ENCODE measurements around the gene FAM117B.
A peak's percentile ranks its signal among the peaks of the same experiment; 100 is the strongest.

The FAM117B gene

DNA sequence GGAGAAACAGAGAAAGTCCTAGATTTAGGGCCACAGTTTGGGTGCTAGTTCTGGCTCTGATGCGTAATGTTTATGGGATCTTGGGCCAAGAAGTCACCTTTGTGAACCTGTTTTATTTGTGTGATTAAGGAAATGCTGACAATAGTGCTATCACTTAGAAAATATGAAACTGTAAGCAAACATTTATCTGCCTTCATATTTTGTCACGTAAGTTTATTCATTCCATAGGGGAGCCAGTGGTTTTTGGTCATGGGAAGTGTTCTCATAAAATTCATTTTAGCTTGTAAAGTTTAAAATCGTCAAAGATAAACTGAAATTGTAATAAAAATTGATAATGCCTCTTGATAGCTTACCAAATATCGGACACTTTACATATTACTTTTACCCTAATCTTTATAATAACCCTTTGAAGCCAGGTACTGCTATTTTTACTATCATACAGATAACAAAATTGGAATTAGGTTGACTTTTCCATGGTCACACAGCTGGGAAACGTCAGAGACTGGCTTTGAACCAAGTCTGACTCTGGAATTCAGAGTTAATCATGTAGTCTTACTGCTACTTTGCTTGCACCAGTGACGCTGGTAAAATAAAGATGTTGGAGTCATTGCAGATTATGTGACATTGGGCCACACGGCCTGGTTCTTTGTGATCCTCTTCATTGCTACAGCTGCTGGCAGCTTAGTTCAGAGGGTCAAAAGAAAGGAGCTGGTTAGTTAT, 137.1 kb downstream of the FAM117B start:
- no peak overlapping the region for H3K4me3 ChIP-seq (ENCODE audit: low read depth, low read length)
- H3K36me3 ChIP-seq (replicated peaks): no peaks in the 10 kb centered on the region
- in situ Hi-C loops (cut with HindIII; ENCODE audit: low pct_ligation_motif_present, low sequenced_read_pairs): no loop called here
- TF ChIP-seq, protein P1, sequence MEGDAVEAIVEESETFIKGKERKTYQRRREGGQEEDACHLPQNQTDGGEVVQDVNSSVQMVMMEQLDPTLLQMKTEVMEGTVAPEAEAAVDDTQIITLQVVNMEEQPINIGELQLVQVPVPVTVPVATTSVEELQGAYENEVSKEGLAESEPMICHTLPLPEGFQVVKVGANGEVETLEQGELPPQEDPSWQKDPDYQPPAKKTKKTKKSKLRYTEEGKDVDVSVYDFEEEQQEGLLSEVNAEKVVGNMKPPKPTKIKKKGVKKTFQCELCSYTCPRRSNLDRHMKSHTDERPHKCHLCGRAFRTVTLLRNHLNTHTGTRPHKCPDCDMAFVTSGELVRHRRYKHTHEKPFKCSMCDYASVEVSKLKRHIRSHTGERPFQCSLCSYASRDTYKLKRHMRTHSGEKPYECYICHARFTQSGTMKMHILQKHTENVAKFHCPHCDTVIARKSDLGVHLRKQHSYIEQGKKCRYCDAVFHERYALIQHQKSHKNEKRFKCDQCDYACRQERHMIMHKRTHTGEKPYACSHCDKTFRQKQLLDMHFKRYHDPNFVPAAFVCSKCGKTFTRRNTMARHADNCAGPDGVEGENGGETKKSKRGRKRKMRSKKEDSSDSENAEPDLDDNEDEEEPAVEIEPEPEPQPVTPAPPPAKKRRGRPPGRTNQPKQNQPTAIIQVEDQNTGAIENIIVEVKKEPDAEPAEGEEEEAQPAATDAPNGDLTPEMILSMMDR (IDR thresholded peaks at IDR 0.05; ENCODE audit: low read depth, low read length, missing control alignments): no peak
- no peak for DNase-seq
- H3K27ac ChIP-seq: no peak overlapping the region
- no peaks in the 10 kb centered on the region for H3K27me3 ChIP-seq (replicated peaks)

DNA sequence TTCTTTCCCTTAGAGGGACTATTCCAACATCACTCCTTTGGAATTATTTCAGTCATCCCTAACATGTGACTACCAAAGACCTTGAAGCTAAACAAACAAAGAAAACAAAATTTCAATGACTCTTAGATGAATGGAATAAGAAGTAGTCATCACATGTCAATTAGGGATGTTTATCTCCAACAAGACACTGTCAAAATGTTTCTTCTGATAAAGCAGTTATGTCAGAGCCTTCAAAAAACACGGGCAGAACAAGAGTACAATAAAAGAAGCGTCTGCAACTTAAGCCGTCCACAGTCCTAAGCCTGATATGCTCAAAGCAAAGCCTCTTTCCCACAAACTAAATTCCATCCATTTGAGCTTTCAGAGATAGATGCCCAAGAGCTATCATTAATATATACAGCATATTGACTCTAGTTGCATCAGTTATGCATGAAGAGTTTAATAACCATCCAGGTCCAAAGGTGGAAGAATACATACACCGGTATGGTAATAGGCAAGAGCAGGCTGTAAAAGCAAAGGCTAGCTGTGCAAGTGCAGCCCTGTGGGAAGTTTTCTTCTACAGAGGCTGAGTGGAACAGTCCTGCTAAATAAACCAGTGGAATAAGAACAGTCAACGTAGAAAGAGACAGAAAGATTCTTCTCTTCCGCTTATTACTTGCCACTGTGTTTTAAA, 138.7 kb downstream of the FAM117B start:
- no peak overlapping the region for H3K4me3 ChIP-seq (ENCODE audit: low read depth, low read length)
- H3K27ac ChIP-seq: no peak overlapping the region
- in situ Hi-C loops (cut with HindIII; ENCODE audit: low pct_ligation_motif_present, low sequenced_read_pairs): no loop called here
- H3K27me3 ChIP-seq (replicated peaks): no peaks in the 10 kb centered on the region
- H3K36me3 ChIP-seq (replicated peaks): no peaks in the 10 kb centered on the region
- TF ChIP-seq, protein P1 (IDR thresholded peaks at IDR 0.05; ENCODE audit: low read depth, low read length, missing control alignments): no peak
- DNase-seq: no peak

DNA sequence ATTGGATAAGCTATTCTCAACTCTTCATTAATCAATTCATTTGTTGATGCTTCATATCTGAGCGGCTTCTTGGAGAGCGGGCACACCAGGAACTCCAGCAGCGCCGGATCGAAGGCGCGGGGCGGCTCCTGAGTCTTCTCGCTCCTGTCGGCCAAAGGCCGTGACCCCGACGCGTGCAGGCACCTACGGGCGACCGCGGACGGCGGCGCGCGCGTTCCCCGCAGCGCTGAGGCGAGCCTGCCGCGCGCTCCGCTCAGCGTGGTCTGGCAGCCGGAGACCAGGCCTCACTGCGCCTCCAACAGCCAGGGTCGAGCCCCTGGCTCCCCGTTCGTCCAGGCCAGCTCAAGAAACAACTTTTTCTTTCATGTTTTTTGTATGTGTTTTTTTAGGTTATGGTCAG, 139.3 kb downstream of the FAM117B start:
- H3K36me3 ChIP-seq (replicated peaks): no peaks in the 10 kb centered on the region
- H3K4me3 ChIP-seq (ENCODE audit: low read depth, low read length): no peak overlapping the region
- H3K27me3 ChIP-seq (replicated peaks): no peaks in the 10 kb centered on the region
- TF ChIP-seq, protein P1 (IDR thresholded peaks at IDR 0.05; ENCODE audit: low read depth, low read length, missing control alignments): no peak
- DNase-seq: no peak
- no peak overlapping the region for H3K27ac ChIP-seq
- in situ Hi-C loops (cut with HindIII; ENCODE audit: low pct_ligation_motif_present, low sequenced_read_pairs): no loop called here

DNA sequence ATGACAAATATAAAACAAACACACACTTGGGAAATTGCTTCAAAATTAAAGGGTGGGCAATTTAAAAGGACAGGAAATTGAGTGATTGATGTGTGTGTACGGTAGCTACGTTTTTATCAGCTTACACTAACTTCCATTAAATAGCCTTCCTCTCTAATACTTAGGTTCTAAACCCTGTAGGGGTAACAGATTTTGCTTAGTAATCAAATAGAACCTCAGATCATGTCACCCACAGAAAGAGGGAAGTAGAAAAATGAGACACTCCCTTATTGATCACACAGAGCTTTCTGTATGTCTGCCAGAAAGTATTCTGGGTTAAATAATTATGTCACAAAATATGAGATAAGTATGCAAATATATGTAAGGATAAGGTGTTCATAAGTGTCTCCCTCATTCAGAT, 143.4 kb downstream of the FAM117B start:
- Histone ChIP-seq H3K27me3 (replicated peaks) (no peaks in the 10 kb centered on the region), H3K27ac (no peak overlapping the region), H3K4me3 (ENCODE audit: low read depth, low read length) (no peak overlapping the region), H3K36me3 (replicated peaks) (no peaks in the 10 kb centered on the region)
- DNase-seq: no peak
- in situ Hi-C loops (cut with HindIII; ENCODE audit: low pct_ligation_motif_present, low sequenced_read_pairs): no loop called here
- TF ChIP-seq, protein P1 (IDR thresholded peaks at IDR 0.05; ENCODE audit: low read depth, low read length, missing control alignments): no peak

DNA sequence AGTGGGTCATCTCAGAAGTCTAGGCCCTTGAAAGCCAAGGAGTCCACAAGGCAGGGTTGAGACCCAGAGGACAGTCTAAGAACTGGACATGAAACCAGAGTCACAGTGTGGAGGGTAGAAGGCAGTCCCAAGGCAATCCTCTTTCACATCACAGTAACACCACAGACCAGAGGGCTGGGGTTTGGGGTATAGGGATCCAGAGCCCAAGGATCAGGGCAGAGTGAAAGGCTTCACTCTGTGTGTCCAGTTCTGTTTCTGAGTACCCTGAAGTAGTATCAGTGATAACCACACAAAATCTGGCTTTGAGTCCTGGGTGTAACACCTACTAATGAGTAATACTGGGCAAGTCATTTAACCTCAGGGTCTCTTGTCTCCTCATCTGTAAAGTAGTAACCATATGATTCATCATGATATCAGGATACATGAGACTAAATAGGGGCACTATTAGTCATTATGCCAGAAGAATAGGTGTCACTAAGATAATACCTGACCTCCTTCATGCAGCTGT, 145.8 kb downstream of the FAM117B start:
- H3K27ac ChIP-seq: no peak overlapping the region
- no peak overlapping the region for H3K4me3 ChIP-seq (ENCODE audit: low read depth, low read length)
- peak; percentile 55 for DNase-seq
- H3K36me3 ChIP-seq (replicated peaks): no peaks in the 10 kb centered on the region
- TF ChIP-seq, protein P1 (IDR thresholded peaks at IDR 0.05; ENCODE audit: low read depth, low read length, missing control alignments): no peak
- H3K27me3 ChIP-seq (replicated peaks): no peaks in the 10 kb centered on the region
- in situ Hi-C loops (cut with HindIII; ENCODE audit: low pct_ligation_motif_present, low sequenced_read_pairs): no loop called here
